Endothelial cell of umbilical vein (primary cell): Measurements from ENCODE around the gene PRKAG2.

Experiments used
- EZH2 ChIP-seq: IDR thresholded peaks from 2 replicates; pipeline ENCODE4 v1.6.1; 2012; ENCODE audit warnings: borderline replicate concordance, low read depth, mild to moderate bottlenecking, moderate library complexity, low read length, inconsistent platforms; ENCODE audit not compliant: severe bottlenecking
- FOS ChIP-seq: IDR thresholded peaks from 2 replicates; pipeline ENCODE4 v1.6.1; 2011; ENCODE audit warnings: mild to moderate bottlenecking, low read length, moderate library complexity, borderline replicate concordance; ENCODE audit not compliant: insufficient read depth
- JUN ChIP-seq: IDR thresholded peaks from 2 replicates; pipeline ENCODE4 v1.6.1; 2011; ENCODE audit warnings: borderline replicate concordance, low read depth; ENCODE audit not compliant: insufficient read length, insufficient read depth
- MYC ChIP-seq: IDR thresholded peaks from one replicate; pipeline ENCODE4 v1.6.1; 2011; ENCODE audit warnings: mild to moderate bottlenecking, low read depth, low read length
- POLR2A ChIP-seq: IDR thresholded peaks from 2 replicates; pipeline ENCODE4 v1.6.1; 2012; ENCODE audit warnings: low read depth, mild to moderate bottlenecking, control low read depth, low read length
- POLR2AphosphoS5 ChIP-seq: IDR thresholded peaks from 2 replicates; pipeline ENCODE4 v1.6.1; 2012; ENCODE audit warnings: low read depth, mild to moderate bottlenecking, control low read depth, low read length, moderate library complexity; ENCODE audit not compliant: insufficient read depth
- TF ChIP-seq, protein P1 (sequence below), 2 donors: IDR thresholded peaks; 1 replicate in 1 of 2; 2 replicates in 1 of 2; pipeline ENCODE4 v1.5.1; 2011; ENCODE audit warnings: low read length in 2 of 2, mild to moderate bottlenecking in 2 of 2, moderate library complexity in 2 of 2, control low read depth in 1 of 2, inconsistent platforms in 1 of 2, low read depth in 1 of 2; ENCODE audit not compliant: insufficient read depth in 1 of 2; ENCODE audit errors: extremely low read depth in 1 of 2
- TF ChIP-seq, protein P2 (sequence below): IDR thresholded peaks from 2 replicates; pipeline ENCODE4 v1.6.1; 2011; ENCODE audit not compliant: insufficient read depth, insufficient read length

DNA sequence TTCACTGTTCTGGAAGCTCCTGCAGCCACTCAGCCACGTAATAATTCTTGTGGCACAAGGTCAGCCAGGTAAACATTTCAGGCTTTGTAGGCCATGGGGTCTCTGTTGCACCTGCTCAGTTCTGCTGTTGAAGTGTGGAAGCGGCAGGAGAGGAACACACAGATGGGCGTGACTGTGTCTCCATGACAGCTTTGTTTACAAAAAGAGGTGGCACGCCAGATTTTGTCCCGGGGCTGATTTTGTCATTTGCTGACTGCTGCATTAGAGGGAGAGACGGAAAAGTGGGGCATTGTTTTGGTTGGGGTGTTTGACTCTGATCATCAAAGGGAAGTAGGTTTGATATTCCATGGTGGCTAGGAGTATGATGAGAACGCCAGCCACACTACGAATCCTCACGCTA, 103.1 kb downstream of the PRKAG2 start:
- TF ChIP-seq, protein P1, sequence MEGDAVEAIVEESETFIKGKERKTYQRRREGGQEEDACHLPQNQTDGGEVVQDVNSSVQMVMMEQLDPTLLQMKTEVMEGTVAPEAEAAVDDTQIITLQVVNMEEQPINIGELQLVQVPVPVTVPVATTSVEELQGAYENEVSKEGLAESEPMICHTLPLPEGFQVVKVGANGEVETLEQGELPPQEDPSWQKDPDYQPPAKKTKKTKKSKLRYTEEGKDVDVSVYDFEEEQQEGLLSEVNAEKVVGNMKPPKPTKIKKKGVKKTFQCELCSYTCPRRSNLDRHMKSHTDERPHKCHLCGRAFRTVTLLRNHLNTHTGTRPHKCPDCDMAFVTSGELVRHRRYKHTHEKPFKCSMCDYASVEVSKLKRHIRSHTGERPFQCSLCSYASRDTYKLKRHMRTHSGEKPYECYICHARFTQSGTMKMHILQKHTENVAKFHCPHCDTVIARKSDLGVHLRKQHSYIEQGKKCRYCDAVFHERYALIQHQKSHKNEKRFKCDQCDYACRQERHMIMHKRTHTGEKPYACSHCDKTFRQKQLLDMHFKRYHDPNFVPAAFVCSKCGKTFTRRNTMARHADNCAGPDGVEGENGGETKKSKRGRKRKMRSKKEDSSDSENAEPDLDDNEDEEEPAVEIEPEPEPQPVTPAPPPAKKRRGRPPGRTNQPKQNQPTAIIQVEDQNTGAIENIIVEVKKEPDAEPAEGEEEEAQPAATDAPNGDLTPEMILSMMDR (IDR thresholded peaks at IDR 0.05; ENCODE audit: extremely low read depth in 1 of 2, insufficient read depth in 1 of 2, low read depth in 1 of 2, low read length in 2 of 2) = no peak
- TF ChIP-seq JUN (no peak), POLR2A (no peak), EZH2 (no peak), POLR2AphosphoS5 (no peak), MYC (no peak), FOS (no peak)
- TF ChIP-seq, protein P2, sequence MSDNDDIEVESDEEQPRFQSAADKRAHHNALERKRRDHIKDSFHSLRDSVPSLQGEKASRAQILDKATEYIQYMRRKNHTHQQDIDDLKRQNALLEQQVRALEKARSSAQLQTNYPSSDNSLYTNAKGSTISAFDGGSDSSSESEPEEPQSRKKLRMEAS = no peak
